Measurements from ENCODE around the gene TOX3.

TOX3 gene

GRCh38 chr16:52456368-52456767 lies 90.6 kb downstream of the TOX3 start:
- TF ChIP-seq CTCF (IDR thresholded peaks at IDR 0.05; ENCODE audit: control extremely low read depth, extremely low read depth, low read depth, missing control alignments): no peak
- no peak for DNase-seq (ENCODE audit: extremely low spot score)
- POLR2A ChIA-PET: no interaction called here
- CTCF ChIA-PET: no interaction called here

DNA sequence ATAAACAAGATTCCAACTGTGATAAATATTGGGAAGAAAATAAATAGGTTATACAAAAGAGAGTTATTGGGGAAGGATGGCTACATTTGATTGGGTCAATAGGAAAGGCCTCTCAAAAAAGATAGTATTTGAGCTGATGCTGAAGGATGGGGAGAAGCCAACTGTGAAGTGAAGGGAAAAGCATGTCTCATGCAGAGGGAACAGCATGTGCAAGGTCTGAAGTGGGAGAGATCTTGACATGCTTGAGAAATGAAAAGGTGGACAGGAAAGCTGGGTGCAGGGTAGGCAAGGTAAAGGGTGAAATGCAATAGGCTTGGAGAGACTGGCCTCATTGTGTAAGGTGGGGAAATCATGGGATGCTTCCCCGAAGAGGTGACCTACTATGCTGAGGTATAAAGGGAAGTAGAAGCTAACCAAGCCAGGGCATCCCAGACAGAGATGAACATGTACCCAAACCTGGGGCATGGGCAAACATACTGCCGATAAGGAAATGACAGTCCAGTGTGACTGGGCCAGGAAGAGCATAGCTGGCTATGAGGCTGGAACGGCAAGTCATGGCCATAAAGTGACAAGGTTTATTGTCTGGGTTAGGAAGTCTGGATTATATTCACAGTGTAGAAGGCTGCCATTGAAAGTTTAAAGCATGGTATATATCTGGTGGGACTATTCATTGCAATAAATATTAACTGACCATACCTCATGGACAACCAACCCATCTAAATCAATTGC lies 91.2 kb downstream of the TOX3 start:
- TF ChIP-seq CTCF (IDR thresholded peaks at IDR 0.05; ENCODE audit: control extremely low read depth, extremely low read depth, low read depth, missing control alignments): no peak
- POLR2A ChIA-PET: no interaction called here
- no peak for DNase-seq (ENCODE audit: extremely low spot score)
- CTCF ChIA-PET: no interaction called here

DNA sequence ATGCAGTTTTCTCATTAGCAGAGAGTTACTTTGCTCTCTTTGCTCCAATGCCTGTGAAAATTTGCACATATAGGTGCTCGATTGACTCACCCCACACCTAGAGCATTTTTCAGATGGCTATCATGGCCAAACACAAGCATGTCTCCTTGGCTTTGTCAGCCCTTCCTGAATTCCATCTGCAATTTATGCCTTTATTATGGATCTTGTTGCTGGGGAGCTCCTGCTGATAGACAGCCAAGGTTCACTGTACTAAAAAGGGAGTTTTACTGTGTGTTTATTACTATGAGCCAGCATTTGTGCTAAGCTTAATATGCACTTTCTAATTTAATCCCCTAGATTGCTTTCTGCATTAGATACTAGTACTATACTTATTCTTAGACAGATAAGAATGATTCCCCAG lies 93.3 kb downstream of the TOX3 start:
- CTCF ChIA-PET: interaction anchor here (1.4 kb wide), 1 partner anchor 24 kb away, joined by 5 read pairs; no protein-coding TSS in a partner anchor
- DNase-seq (ENCODE audit: extremely low spot score): no peak
- POLR2A ChIA-PET: no interaction called here

GRCh38 chr16:52451971-52452421 lies 94.9 kb downstream of the TOX3 start:
- DNase-seq (ENCODE audit: extremely low spot score): no peak
- POLR2A ChIA-PET: no interaction called here
- CTCF ChIA-PET: no interaction called here
- no peak for TF ChIP-seq CTCF (IDR thresholded peaks at IDR 0.05; ENCODE audit: control extremely low read depth, extremely low read depth, low read depth, missing control alignments)

More for the DNA sequence above, 93.3 kb downstream of the TOX3 start:
- TF ChIP-seq CTCF (IDR thresholded peaks at IDR 0.05; ENCODE audit: control extremely low read depth, extremely low read depth, low read depth, missing control alignments): no peak

- TF ChIP-seq CTCF (IDR thresholded peaks at IDR 0.05; ENCODE audit: control extremely low read depth, extremely low read depth, low read depth, missing control alignments): no peak
- DNase-seq (ENCODE audit: extremely low spot score): no peak
- CTCF ChIA-PET: no interaction called here
- POLR2A ChIA-PET: no interaction called here
Observed at GRCh38 chr16:52450916-52451315, 96.0 kb downstream of the TOX3 start.

DNA sequence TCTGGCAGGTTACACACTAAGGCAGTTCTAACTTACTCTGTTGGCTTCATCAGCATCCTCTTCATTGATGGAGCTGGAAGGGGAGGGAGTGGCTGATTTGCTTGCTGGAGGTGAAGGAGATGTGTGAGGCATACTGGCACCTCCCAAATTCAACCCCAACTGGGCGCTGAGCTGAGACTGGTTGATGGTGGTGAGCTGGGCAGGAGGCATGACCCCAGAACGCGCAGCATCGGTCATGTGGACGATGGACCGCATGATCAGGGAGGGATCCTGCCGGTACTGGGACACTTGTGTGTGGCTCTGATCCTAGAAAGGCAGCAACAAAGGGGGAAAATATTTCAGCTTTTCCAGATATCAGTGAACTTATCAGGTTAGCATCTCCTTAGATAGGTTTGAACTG lies 96.7 kb downstream of the TOX3 start:
- ChIA-PET CTCF (no interaction called here), POLR2A (no interaction called here)
- DNase-seq (ENCODE audit: extremely low spot score): no peak
- TF ChIP-seq CTCF (IDR thresholded peaks at IDR 0.05; ENCODE audit: control extremely low read depth, extremely low read depth, low read depth, missing control alignments): no peak

All from GM10248 (cell line).